A549 (cell line): ENCODE measurements around the gene ACADSB. TPM values are rescaled to one million over a fixed set of nuclear protein-coding genes. Genes with fewer than 3 reads are reported as not detected.

Experiments used
- ATAC-seq, 2 experiments: fragments of 200-7000 bp in 1 of 2; fragments of >200 bp in 1 of 2; cut with Nextera tagmentation in 1 of 2; cut with Tn5 transposase in 1 of 2; 3 replicates each; pipeline versions ENCODE4 v1.8.0 to v1.9.1; 2018 to 2020; ENCODE audit warnings: mild to moderate bottlenecking in 1 of 2, moderate library complexity in 1 of 2
- CTCF ChIA-PET: fragments of 300-600 bp; sonication (Branson Sonifier 250); formaldehyde crosslinking; extraction: SDS; loops from one replicate; lab custom pipeline; 2021; ENCODE audit warnings: antibody characterized with exemption, inconsistent platforms; lab: Yijun Ruan, JAX
- POLR2A ChIA-PET: fragments of 350-600 bp; formaldehyde crosslinking; extraction: SDS; loops from one replicate; lab custom pipeline; 2021; ENCODE audit warnings: antibody characterized with exemption, inconsistent platforms; lab: Yijun Ruan, JAX
- DNase-seq, 2 experiments: peaks; one replicate each; pipeline versions ENCODE4 v3.0.0 to v3.0.0-alpha.2; 2011 to 2016; ENCODE audit warnings: low read depth in 1 of 2, low spot score in 1 of 2
- FAIRE-seq: peaks from 2 replicates; lab custom pipeline; 2011; peaks lifted over from hg19 to GRCh38; lab: Jason Lieb, UNC
- H3K27ac ChIP-seq, 2 experiments: fragments of >200 bp; sonication (Bioruptor Twin); formaldehyde crosslinking; 3 replicates each; pipeline ENCODE4 v1.5.1; 2016 to 2017
- H3K4me1 ChIP-seq: fragments of >200 bp; sonication (Bioruptor Twin); formaldehyde crosslinking; 3 replicates; pipeline ENCODE4 v1.6.1; 2016
- H3K4me2 ChIP-seq: fragments of >200 bp; sonication (Bioruptor Twin); formaldehyde crosslinking; 3 replicates; pipeline ENCODE4 v1.6.1; 2016
- H3K4me3 ChIP-seq: fragments of >200 bp; sonication (Bioruptor Twin); formaldehyde crosslinking; 3 replicates; pipeline ENCODE4 v1.5.1; 2016
- H3K9me3 ChIP-seq: fragments of >200 bp; sonication (Bioruptor Twin); formaldehyde crosslinking; 3 replicates; pipeline ENCODE4 v1.6.1; 2016
- CBX2 ChIP-seq: fragments of 200-600 bp; sonication (generic); IDR thresholded peaks from 2 replicates; pipeline ENCODE4 v1.6.1; 2016; ENCODE audit warnings: low read depth, mild to moderate bottlenecking, borderline replicate concordance
- CEBPB ChIP-seq, 2 experiments: fragments of >200 bp in 1 of 2; sonication (Bioruptor Twin) in 1 of 2; formaldehyde crosslinking in 1 of 2; IDR thresholded peaks; 2 replicates each; pipeline ENCODE4 v1.6.1; 2012 to 2016
- CTCF ChIP-seq: fragments of >200 bp; sonication (Bioruptor Twin); formaldehyde crosslinking; IDR thresholded peaks from 3 replicates; pipeline ENCODE4 v1.5.1; 2016
- EHF ChIP-seq: fragments of 250-450 bp; sonication (Bioruptor Pico); IDR thresholded peaks from 2 replicates; pipeline ENCODE4 v1.5.0; 2020; ENCODE audit warnings: mild to moderate bottlenecking
- EP300 ChIP-seq, 2 experiments: fragments of >200 bp; sonication (Bioruptor Twin); formaldehyde crosslinking; IDR thresholded peaks; 2 replicates in 1 of 2; 3 replicates in 1 of 2; pipeline ENCODE4 v1.6.1; 2016 to 2017
- ESRRA ChIP-seq: fragments of 150-350 bp; IDR thresholded peaks from 2 replicates; pipeline ENCODE4 v1.6.1; 2014; ENCODE audit warnings: mild to moderate bottlenecking, low read length, borderline replicate concordance
- FOSB ChIP-seq: fragments of 250-450 bp; sonication (Bioruptor Pico); IDR thresholded peaks from 2 replicates; pipeline ENCODE4 v1.5.0; 2020; ENCODE audit warnings: mild to moderate bottlenecking, moderate library complexity
- HDAC2 ChIP-seq: fragments of 200-600 bp; sonication (generic); IDR thresholded peaks from 2 replicates; pipeline ENCODE4 v1.6.1; 2016
- HOXA7 ChIP-seq: fragments of 250-450 bp; sonication (Bioruptor Pico); IDR thresholded peaks from 2 replicates; pipeline ENCODE4 v1.5.0; 2020; ENCODE audit warnings: mild to moderate bottlenecking, moderate library complexity
- HOXB5 ChIP-seq: fragments of 250-450 bp; sonication (Bioruptor Pico); IDR thresholded peaks from 2 replicates; pipeline ENCODE4 v1.5.0; 2020; ENCODE audit warnings: mild to moderate bottlenecking, moderate library complexity
- MAFK ChIP-seq: fragments of 450-650 bp; IDR thresholded peaks from 2 replicates; pipeline ENCODE4 v1.6.1; 2014; ENCODE audit not compliant: partially characterized antibody
- MAZ ChIP-seq: fragments of 150-350 bp; IDR thresholded peaks from 2 replicates; pipeline ENCODE4 v1.6.1; 2014; ENCODE audit warnings: antibody characterized with exemption, low read depth, low read length, borderline replicate concordance
- NFE2L2 ChIP-seq: fragments of 150-350 bp; conservative IDR thresholded peaks from 2 replicates; pipeline ENCODE4 v1.6.1; 2014; ENCODE audit warnings: low read length
- PBX3 ChIP-seq: IDR thresholded peaks from 2 replicates; pipeline ENCODE4 v1.6.1; 2012
- POLR2A ChIP-seq: IDR thresholded peaks from 2 replicates; pipeline ENCODE4 v1.6.1; 2012; ENCODE audit warnings: mild to moderate bottlenecking, low read length
- RFX5 ChIP-seq: fragments of 450-650 bp; IDR thresholded peaks from 2 replicates; pipeline ENCODE4 v1.7.1; 2014; ENCODE audit warnings: antibody characterized with exemption, mild to moderate bottlenecking, moderate library complexity
- WGBS: methylation state at CpG from one replicate; pipeline ENCODE4 v1.1.6; 2017; ENCODE audit errors: missing lambda C conversion rate; 5-methylcytosine and 5-hydroxymethylcytosine counted together
- polyA plus RNA-seq, 4 experiments: library from polyadenylated mRNA; depleted of rRNA in 3 of 4; stranded (reverse); fragments of >200 nt; fragmentation: RNase III in 1 of 4; extraction: RNeasy Plus Mini Kit Qiagen cat#74134 plus additional on column Dnase treatment in 1 of 4; gene quantifications; 2 replicates in 3 of 4; 3 replicates in 1 of 4; pipeline ENCODE4 v1.2.3, GENCODE V29; 2011 to 2017

ACADSB gene
- polyA plus RNA-seq, 2 of the 4 experiments (the other 2 are of a cell fraction): 8.5 to 18.5 TPM

DNA sequence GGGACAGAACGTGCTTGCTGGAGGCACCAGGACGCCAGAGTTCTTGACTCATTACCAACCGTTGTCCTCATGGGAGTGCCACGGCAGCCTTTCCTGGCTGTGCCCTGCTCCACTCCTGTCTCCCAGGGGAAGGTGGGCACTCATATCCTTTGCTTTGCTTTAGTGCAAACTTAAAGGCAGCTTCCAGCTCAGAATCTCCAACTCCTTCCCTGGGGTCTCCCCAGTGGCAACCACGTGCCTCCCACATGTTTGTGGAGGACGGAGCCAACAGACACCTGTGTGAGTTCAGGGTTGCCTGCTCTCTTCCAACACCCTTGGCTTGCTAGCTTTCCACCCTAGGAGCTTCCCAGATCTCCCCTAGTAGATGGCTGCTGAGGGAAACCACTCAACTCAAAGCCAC is 75.0 kb downstream of the ACADSB start:
- 7% methylated on average over 3 of the region's 6 CpGs for WGBS
- Histone ChIP-seq H3K4me2 (no peak overlapping the region), H3K9me3 (no peaks in the 10 kb centered on the region), H3K4me1 (no peaks in the 10 kb centered on the region), H3K4me3 (no peak overlapping the region), H3K27ac (no peak overlapping the region)
- FAIRE-seq: no peak
- TF ChIP-seq CEBPB (IDR thresholded peaks at IDR 0.05) (no peak), ESRRA (no peak), CTCF (no peak), EHF (CRISPR knock-in tag) (no peak), FOSB (CRISPR knock-in tag) (no peak), HOXA7 (CRISPR knock-in tag) (no peak), EP300 (IDR thresholded peaks at IDR 0.05) (no peak), CBX2 (no peak), RFX5 (no peak), POLR2A (no peak)
- POLR2A ChIA-PET: no interaction called here
- no peak for ATAC-seq
- DNase-seq: no peak
- CTCF ChIA-PET: interaction anchor here (1.3 to 1.7 kb wide), 2 partner anchors 41 to 62 kb away, joined by 3 to 4 read pairs; no protein-coding TSS in a partner anchor

GRCh38 chr10:123086281-123086680 is 77.5 kb downstream of the ACADSB start:
- CTCF ChIA-PET: interaction anchor here (1.9 kb wide), 1 partner anchor 43 kb away, joined by 6 read pairs; no protein-coding TSS in a partner anchor
- WGBS: 43% methylated on average over 7 of the region's 7 CpGs
- Histone ChIP-seq H3K27ac (no peak overlapping the region), H3K9me3 (no peaks in the 10 kb centered on the region), H3K4me2 (no peak overlapping the region), H3K4me1 (no peaks in the 10 kb centered on the region), H3K4me3 (no peak overlapping the region)
- DNase-seq (no peak), ATAC-seq (no peak), FAIRE-seq (no peak)
- POLR2A ChIA-PET: no interaction called here
- TF ChIP-seq RFX5 (no peak), NFE2L2 (no peak), HDAC2 (no peak), MAZ (no peak), POLR2A (no peak), PBX3 (no peak), MAFK (no peak)

DNA sequence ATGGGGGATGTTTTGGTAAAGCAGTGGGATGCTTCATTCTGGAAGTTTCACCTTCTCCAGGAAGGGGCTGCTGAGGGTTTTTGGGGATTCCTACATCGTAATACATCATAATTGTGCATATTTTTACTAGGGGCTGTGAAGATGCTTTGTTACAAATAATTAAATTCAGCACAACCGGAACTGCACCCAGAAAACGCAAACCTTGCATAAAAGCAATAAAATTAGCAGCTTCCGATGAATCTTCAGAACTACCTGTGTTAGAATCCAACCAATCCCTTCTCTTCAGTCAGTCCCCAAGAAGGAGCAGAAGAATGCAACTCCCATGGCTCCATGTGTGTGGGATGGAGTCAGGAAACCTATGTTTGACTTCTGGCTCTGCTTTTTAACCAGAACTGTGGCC is 78.5 kb downstream of the ACADSB start:
- H3K4me3 ChIP-seq: no peak overlapping the region
- WGBS: 52% methylated on average over 4 of the region's 4 CpGs
- no peaks in the 10 kb centered on the region for H3K9me3 ChIP-seq
- H3K27ac ChIP-seq: no peak overlapping the region
- ChIA-PET POLR2A (no interaction called here), CTCF (interaction anchor here (1.9 kb wide), 2 partner anchors 14 to 44 kb away, joined by 4 to 6 read pairs; no protein-coding TSS in a partner anchor)
- TF ChIP-seq MAFK (peak; percentile 66), HOXB5 (CRISPR knock-in tag) (no peak)
- FAIRE-seq (no peak), DNase-seq (no peak), ATAC-seq (no peak)
- no peak overlapping the region for H3K4me2 ChIP-seq
- H3K4me1 ChIP-seq: no peaks in the 10 kb centered on the region

DNA sequence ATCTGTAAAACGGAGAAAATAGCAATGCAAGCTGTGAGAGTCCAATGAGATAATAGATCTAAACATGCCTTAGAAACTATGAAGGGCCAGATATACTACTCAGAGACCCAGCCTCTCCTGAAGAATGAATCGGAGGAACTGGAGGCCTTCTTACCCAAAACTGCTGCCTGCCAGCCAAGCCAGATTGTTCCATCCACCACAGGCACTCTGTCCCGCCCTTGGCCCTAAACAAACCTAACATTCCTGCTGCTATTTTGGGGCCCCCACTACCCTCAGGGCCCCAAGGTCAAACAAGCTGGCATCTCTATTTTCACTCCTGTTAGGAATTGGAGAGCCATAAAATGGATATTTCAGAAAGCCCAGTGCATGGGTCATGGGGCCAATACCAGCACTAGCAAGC is 79.0 kb downstream of the ACADSB start:
- H3K4me2 ChIP-seq: no peak overlapping the region
- no peak for FAIRE-seq
- no peak for ATAC-seq
- H3K9me3 ChIP-seq: no peaks in the 10 kb centered on the region
- no peak overlapping the region for H3K27ac ChIP-seq
- no peak for DNase-seq
- no peak overlapping the region for H3K4me3 ChIP-seq
- TF ChIP-seq CBX2: no peak
- no peaks in the 10 kb centered on the region for H3K4me1 ChIP-seq
- ChIA-PET CTCF (interaction anchor here (1.9 kb wide), 2 partner anchors 14 to 44 kb away, joined by 4 to 6 read pairs; no protein-coding TSS in a partner anchor), POLR2A (no interaction called here)
- 56% methylated on average over 3 of the region's 3 CpGs for WGBS
